OCI-LY7 (cell line): ENCODE data around the gene ATP11A.

Experiments used
- EZH2phosphoT487 ChIP-seq: fragments of 200-600 bp; sonication (generic); IDR thresholded peaks from 2 replicates; pipeline ENCODE4 v1.6.1; 2018; ENCODE audit warnings: low read depth, borderline replicate concordance, mild to moderate bottlenecking, mixed run types, antibody characterized with exemption, low read length, moderate library complexity, mixed read lengths
- TF ChIP-seq, protein P1 (sequence below): fragments of 200-600 bp; sonication (generic); conservative IDR thresholded peaks from 2 replicates; pipeline ENCODE4 v1.5.1; 2014; ENCODE audit warnings: mild to moderate bottlenecking, antibody characterized with exemption, low read length, moderate library complexity, mixed read lengths

DNA sequence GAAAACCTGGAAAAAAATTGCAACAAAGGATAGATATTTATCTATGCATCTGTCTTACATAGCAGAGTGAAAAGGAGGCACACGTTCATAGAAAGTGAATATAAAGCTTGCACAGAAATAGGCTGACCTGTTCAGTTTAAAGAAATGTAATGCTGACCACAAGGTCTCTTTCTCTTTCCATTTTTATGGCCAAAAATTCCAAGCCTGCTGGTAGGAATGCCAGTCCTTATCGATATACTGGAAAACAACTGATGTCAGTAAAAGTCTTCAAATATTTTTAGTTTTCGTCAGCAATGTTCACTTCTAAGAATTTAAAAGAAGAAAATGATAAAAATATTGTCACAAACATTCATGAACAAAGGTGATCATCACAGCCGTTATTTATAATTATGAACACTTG lies 220.2 kb downstream of the ATP11A start:
- TF ChIP-seq, protein P1, sequence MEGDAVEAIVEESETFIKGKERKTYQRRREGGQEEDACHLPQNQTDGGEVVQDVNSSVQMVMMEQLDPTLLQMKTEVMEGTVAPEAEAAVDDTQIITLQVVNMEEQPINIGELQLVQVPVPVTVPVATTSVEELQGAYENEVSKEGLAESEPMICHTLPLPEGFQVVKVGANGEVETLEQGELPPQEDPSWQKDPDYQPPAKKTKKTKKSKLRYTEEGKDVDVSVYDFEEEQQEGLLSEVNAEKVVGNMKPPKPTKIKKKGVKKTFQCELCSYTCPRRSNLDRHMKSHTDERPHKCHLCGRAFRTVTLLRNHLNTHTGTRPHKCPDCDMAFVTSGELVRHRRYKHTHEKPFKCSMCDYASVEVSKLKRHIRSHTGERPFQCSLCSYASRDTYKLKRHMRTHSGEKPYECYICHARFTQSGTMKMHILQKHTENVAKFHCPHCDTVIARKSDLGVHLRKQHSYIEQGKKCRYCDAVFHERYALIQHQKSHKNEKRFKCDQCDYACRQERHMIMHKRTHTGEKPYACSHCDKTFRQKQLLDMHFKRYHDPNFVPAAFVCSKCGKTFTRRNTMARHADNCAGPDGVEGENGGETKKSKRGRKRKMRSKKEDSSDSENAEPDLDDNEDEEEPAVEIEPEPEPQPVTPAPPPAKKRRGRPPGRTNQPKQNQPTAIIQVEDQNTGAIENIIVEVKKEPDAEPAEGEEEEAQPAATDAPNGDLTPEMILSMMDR: no peak
- no peak for TF ChIP-seq EZH2phosphoT487
